ENCODE results near the gene RAPGEF4.

Gene RAPGEF4

DNA sequence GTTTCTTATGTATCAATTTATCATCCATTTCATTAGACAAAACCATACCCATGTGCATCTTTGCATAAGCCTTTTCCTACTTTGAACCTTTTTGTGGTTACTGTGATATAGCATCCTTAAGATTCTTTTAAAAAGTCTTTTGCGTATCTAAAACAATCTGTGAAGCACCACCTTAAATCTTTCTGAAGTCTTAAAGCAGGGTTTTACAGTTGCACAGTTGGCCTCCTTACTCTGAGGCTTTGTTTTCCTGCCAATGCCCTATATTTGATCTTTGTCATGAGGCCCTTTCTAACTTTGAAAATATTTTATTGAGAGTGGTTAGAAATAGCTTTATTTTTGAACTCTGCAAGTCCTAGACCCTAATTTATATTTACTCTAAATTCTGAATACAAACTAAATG, 176.6 kb downstream of the RAPGEF4 start:
- Histone ChIP-seq H3K27ac (ENCODE audit: low read depth in 2 of 2, low read length in 2 of 2) (no peak overlapping the region), H3K4me1 (ENCODE audit: control insufficient read depth in 2 of 2, insufficient read depth in 2 of 2, low read length in 2 of 2) (no peaks in the 10 kb centered on the region), H3K36me3 (ENCODE audit: control insufficient read depth in 2 of 2, insufficient read depth in 2 of 2, low read length in 2 of 2) (no peaks in the 10 kb centered on the region), H3K9ac (ENCODE audit: low read depth in 1 of 2, low read length in 2 of 2) (no peak overlapping the region), H3K9me3 (ENCODE audit: control insufficient read depth in 2 of 2, low read length in 2 of 2) (no peaks in the 10 kb centered on the region), H3K27me3 (ENCODE audit: control insufficient read depth in 2 of 2, insufficient read depth in 2 of 2, low read length in 2 of 2) (no peaks in the 10 kb centered on the region), H3K4me3 (ENCODE audit: low read length in 2 of 2) (no peak overlapping the region)

DNA sequence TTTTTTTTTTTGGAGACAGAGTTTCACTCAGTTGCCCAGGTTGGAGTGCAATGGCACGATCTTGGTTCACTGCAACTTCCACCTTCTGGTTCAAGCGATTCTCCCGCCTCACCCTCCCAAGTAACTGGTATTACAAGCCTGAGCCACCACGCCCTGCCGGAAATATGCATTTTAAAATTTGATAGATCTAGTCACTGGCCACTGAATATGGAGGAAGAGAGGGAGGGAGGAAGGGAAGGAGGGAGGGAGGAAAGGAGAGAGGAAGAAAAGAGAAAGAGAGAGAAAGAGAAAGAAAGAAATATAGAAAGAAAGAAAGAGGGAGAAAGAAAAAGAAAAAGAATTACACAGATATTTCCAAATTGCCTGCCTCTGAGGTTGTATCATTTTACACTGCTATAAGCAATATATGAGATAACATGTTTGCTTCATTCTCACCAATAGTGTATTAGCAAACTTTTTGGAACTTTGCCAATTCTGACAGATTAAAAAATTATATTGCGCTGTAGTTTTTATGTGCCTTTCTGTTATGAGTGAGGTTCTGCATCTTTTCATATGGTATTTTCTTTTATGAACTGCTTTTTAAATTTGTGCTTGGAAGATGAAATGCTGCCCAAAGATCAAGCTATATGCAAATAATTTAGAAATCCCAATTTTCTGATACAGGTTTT, 178.8 kb downstream of the RAPGEF4 start:
- Histone ChIP-seq H3K4me1 (ENCODE audit: control insufficient read depth in 2 of 2, insufficient read depth in 2 of 2, low read length in 2 of 2) (no peaks in the 10 kb centered on the region), H3K27me3 (ENCODE audit: control insufficient read depth in 2 of 2, insufficient read depth in 2 of 2, low read length in 2 of 2) (no peaks in the 10 kb centered on the region), H3K9ac (ENCODE audit: low read depth in 1 of 2, low read length in 2 of 2) (no peak overlapping the region), H3K9me3 (ENCODE audit: control insufficient read depth in 2 of 2, low read length in 2 of 2) (no peaks in the 10 kb centered on the region), H3K27ac (ENCODE audit: low read depth in 2 of 2, low read length in 2 of 2) (no peak overlapping the region), H3K4me3 (ENCODE audit: low read length in 2 of 2) (no peak overlapping the region), H3K36me3 (ENCODE audit: control insufficient read depth in 2 of 2, insufficient read depth in 2 of 2, low read length in 2 of 2) (no peaks in the 10 kb centered on the region)

DNA sequence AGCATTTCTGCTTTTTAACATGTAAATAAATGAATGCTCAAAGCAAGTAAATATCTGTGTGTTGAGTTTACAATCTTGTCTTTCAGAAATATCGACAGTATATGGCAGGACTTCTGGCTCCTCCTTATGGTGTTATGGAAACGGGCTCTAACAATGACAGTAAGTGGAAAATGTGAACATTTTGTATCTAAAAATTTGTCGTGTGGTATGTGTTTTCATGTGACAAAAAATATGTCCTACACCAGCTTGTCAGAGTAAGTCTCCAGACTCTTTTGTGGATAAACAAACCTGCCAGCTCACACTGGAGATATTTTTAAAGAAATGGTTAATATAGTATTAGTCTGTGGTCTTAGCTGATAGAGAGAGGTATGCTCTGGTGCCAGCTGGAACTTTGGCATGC, 182.1 kb downstream of the RAPGEF4 start:
- Histone ChIP-seq H3K9me3 (ENCODE audit: control insufficient read depth in 2 of 2, low read length in 2 of 2) (no peaks in the 10 kb centered on the region), H3K9ac (ENCODE audit: low read depth in 1 of 2, low read length in 2 of 2) (no peak overlapping the region), H3K27ac (ENCODE audit: low read depth in 2 of 2, low read length in 2 of 2) (no peak overlapping the region)

DNA sequence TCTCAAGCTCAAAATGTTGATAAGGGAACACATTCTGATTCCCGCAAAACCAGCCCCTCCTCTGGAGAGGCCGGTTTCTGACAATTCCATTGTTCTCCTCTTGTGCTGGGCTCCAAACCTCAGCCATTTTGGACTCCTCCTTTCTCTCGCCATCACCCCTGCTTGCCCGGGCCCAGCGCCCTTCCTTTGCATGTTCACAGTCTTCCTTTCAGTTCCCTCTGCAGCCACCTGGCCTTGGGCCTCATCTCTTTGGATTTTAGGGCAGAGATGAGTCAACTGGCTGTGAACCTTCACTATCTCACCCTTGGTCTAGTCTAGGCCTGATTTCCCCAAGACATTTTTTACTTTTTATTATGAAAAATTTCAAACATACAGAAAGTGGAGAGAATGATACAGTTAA, 184.1 kb downstream of the RAPGEF4 start:
- Histone ChIP-seq H3K36me3 (ENCODE audit: control insufficient read depth in 2 of 2, insufficient read depth in 2 of 2, low read length in 2 of 2) (no peaks in the 10 kb centered on the region), H3K9me3 (ENCODE audit: control insufficient read depth in 2 of 2, low read length in 2 of 2) (no peaks in the 10 kb centered on the region), H3K4me1 (ENCODE audit: control insufficient read depth in 2 of 2, insufficient read depth in 2 of 2, low read length in 2 of 2) (no peaks in the 10 kb centered on the region), H3K27me3 (ENCODE audit: control insufficient read depth in 2 of 2, insufficient read depth in 2 of 2, low read length in 2 of 2) (no peaks in the 10 kb centered on the region), H3K9ac (ENCODE audit: low read depth in 1 of 2, low read length in 2 of 2) (no peak overlapping the region), H3K4me3 (ENCODE audit: low read length in 2 of 2) (no peak overlapping the region), H3K27ac (ENCODE audit: low read depth in 2 of 2, low read length in 2 of 2) (no peak overlapping the region)

More for the DNA sequence above, 182.1 kb downstream of the RAPGEF4 start:
- H3K36me3 ChIP-seq (ENCODE audit: control insufficient read depth in 2 of 2, insufficient read depth in 2 of 2, low read length in 2 of 2) = no peaks in the 10 kb centered on the region
- H3K27me3 ChIP-seq (ENCODE audit: control insufficient read depth in 2 of 2, insufficient read depth in 2 of 2, low read length in 2 of 2) = no peaks in the 10 kb centered on the region
- H3K4me1 ChIP-seq (ENCODE audit: control insufficient read depth in 2 of 2, insufficient read depth in 2 of 2, low read length in 2 of 2) = no peaks in the 10 kb centered on the region
- H3K4me3 ChIP-seq (ENCODE audit: low read length in 2 of 2) = no peak overlapping the region

GRCh38 chr2:172921532-172922236, 186.0 kb downstream of the RAPGEF4 start:
- Histone ChIP-seq H3K27ac (ENCODE audit: low read depth in 2 of 2, low read length in 2 of 2) (no peak overlapping the region), H3K9me3 (ENCODE audit: control insufficient read depth in 2 of 2, low read length in 2 of 2) (no peaks in the 10 kb centered on the region), H3K36me3 (ENCODE audit: control insufficient read depth in 2 of 2, insufficient read depth in 2 of 2, low read length in 2 of 2) (no peaks in the 10 kb centered on the region), H3K4me1 (ENCODE audit: control insufficient read depth in 2 of 2, insufficient read depth in 2 of 2, low read length in 2 of 2) (no peaks in the 10 kb centered on the region), H3K4me3 (ENCODE audit: low read length in 2 of 2) (no peak overlapping the region), H3K9ac (ENCODE audit: low read depth in 1 of 2, low read length in 2 of 2) (no peak overlapping the region), H3K27me3 (ENCODE audit: control insufficient read depth in 2 of 2, insufficient read depth in 2 of 2, low read length in 2 of 2) (no peaks in the 10 kb centered on the region)

DNA sequence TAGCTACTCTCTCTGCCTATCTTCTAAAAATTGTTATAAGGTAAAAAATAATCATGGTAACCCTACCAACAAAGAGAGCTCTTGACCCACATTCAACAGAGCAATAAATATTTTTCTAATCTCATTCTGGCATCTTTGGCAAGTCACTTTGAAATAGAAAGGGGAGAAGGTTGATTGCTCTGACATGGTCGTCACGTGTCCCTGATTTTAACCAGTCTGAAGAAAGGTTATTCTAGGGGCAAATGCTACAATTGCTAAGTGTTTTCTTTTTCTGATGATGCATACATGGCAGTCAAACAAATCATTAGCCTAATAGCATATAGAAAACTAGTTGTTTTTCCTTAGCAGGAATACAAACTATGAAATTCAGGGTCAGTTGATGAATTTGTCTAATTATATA, 186.7 kb downstream of the RAPGEF4 start:
- no peak overlapping the region for H3K9ac ChIP-seq (ENCODE audit: low read depth in 1 of 2, low read length in 2 of 2)
- H3K9me3 ChIP-seq (ENCODE audit: control insufficient read depth in 2 of 2, low read length in 2 of 2) = no peaks in the 10 kb centered on the region
- no peak overlapping the region for H3K4me3 ChIP-seq (ENCODE audit: low read length in 2 of 2)
- no peaks in the 10 kb centered on the region for H3K27me3 ChIP-seq (ENCODE audit: control insufficient read depth in 2 of 2, insufficient read depth in 2 of 2, low read length in 2 of 2)
- H3K4me1 ChIP-seq (ENCODE audit: control insufficient read depth in 2 of 2, insufficient read depth in 2 of 2, low read length in 2 of 2) = no peaks in the 10 kb centered on the region
- no peak overlapping the region for H3K27ac ChIP-seq (ENCODE audit: low read depth in 2 of 2, low read length in 2 of 2)
- no peaks in the 10 kb centered on the region for H3K36me3 ChIP-seq (ENCODE audit: control insufficient read depth in 2 of 2, insufficient read depth in 2 of 2, low read length in 2 of 2)

- Histone ChIP-seq H3K9ac (ENCODE audit: low read depth in 1 of 2, low read length in 2 of 2) (no peak overlapping the region), H3K27me3 (ENCODE audit: control insufficient read depth in 2 of 2, insufficient read depth in 2 of 2, low read length in 2 of 2) (no peaks in the 10 kb centered on the region), H3K4me3 (ENCODE audit: low read length in 2 of 2) (no peak overlapping the region), H3K9me3 (ENCODE audit: control insufficient read depth in 2 of 2, low read length in 2 of 2) (no peaks in the 10 kb centered on the region), H3K36me3 (ENCODE audit: control insufficient read depth in 2 of 2, insufficient read depth in 2 of 2, low read length in 2 of 2) (no peaks in the 10 kb centered on the region), H3K27ac (ENCODE audit: low read depth in 2 of 2, low read length in 2 of 2) (no peak overlapping the region), H3K4me1 (ENCODE audit: control insufficient read depth in 2 of 2, insufficient read depth in 2 of 2, low read length in 2 of 2) (no peaks in the 10 kb centered on the region)
Observed at GRCh38 chr2:172922815-172923214, 187.2 kb downstream of the RAPGEF4 start.

- no peaks in the 10 kb centered on the region for H3K9me3 ChIP-seq (ENCODE audit: control insufficient read depth in 2 of 2, low read length in 2 of 2)
- no peak overlapping the region for H3K4me3 ChIP-seq (ENCODE audit: low read length in 2 of 2)
- H3K27ac ChIP-seq (ENCODE audit: low read depth in 2 of 2, low read length in 2 of 2) = no peak overlapping the region
- no peaks in the 10 kb centered on the region for H3K36me3 ChIP-seq (ENCODE audit: control insufficient read depth in 2 of 2, insufficient read depth in 2 of 2, low read length in 2 of 2)
- H3K9ac ChIP-seq (ENCODE audit: low read depth in 1 of 2, low read length in 2 of 2) = no peak overlapping the region
- H3K4me1 ChIP-seq (ENCODE audit: control insufficient read depth in 2 of 2, insufficient read depth in 2 of 2, low read length in 2 of 2) = no peaks in the 10 kb centered on the region
- H3K27me3 ChIP-seq (ENCODE audit: control insufficient read depth in 2 of 2, insufficient read depth in 2 of 2, low read length in 2 of 2) = no peaks in the 10 kb centered on the region
Observed at GRCh38 chr2:172924097-172924660, 188.5 kb downstream of the RAPGEF4 start.

DNA sequence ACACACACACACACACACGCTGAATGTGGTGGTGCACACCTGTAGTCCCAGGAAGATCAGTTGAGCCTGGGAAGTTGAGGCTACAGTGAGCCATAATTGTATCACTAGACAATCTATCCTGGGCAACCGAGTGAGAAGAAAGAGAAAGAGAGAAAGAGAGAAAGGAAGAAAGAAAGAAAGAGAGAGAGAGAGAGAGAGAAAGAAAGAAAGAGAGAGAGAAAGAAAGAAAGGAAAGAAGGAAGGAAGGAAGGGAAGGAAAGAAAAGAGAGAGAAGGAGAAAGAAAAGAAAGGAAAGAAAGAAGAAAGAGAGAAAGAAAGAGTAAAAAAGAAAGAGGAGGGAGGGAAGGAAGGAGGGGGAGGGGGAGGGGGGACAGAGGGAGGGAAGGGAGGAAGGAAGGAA, 190.0 kb downstream of the RAPGEF4 start:
- Histone ChIP-seq H3K9ac (ENCODE audit: low read depth in 1 of 2, low read length in 2 of 2) (no peak overlapping the region), H3K9me3 (ENCODE audit: control insufficient read depth in 2 of 2, low read length in 2 of 2) (no peaks in the 10 kb centered on the region), H3K27me3 (ENCODE audit: control insufficient read depth in 2 of 2, insufficient read depth in 2 of 2, low read length in 2 of 2) (peaks cover 0 to 4% of the 10 kb centered on the region in 2 donors), H3K4me1 (ENCODE audit: control insufficient read depth in 2 of 2, insufficient read depth in 2 of 2, low read length in 2 of 2) (no peaks in the 10 kb centered on the region), H3K27ac (ENCODE audit: low read depth in 2 of 2, low read length in 2 of 2) (no peak overlapping the region), H3K36me3 (ENCODE audit: control insufficient read depth in 2 of 2, insufficient read depth in 2 of 2, low read length in 2 of 2) (no peaks in the 10 kb centered on the region), H3K4me3 (ENCODE audit: low read length in 2 of 2) (no peak overlapping the region)

- H3K9ac ChIP-seq (ENCODE audit: low read depth in 1 of 2, low read length in 2 of 2) = no peak overlapping the region
- peaks cover 0 to 7% of the 10 kb centered on the region in 2 donors for H3K27me3 ChIP-seq (ENCODE audit: control insufficient read depth in 2 of 2, insufficient read depth in 2 of 2, low read length in 2 of 2)
- no peak overlapping the region for H3K27ac ChIP-seq (ENCODE audit: low read depth in 2 of 2, low read length in 2 of 2)
- no peaks in the 10 kb centered on the region for H3K9me3 ChIP-seq (ENCODE audit: control insufficient read depth in 2 of 2, low read length in 2 of 2)
- no peak overlapping the region for H3K4me3 ChIP-seq (ENCODE audit: low read length in 2 of 2)
- no peaks in the 10 kb centered on the region for H3K4me1 ChIP-seq (ENCODE audit: control insufficient read depth in 2 of 2, insufficient read depth in 2 of 2, low read length in 2 of 2)
- no peaks in the 10 kb centered on the region for H3K36me3 ChIP-seq (ENCODE audit: control insufficient read depth in 2 of 2, insufficient read depth in 2 of 2, low read length in 2 of 2)
Observed at GRCh38 chr2:172926785-172927640, 191.4 kb downstream of the RAPGEF4 start.
